Glutamatergic neuron (in vitro differentiated cells): ENCODE results near the gene ZIC5. TPM values are rescaled to one million over a fixed set of nuclear protein-coding genes. Genes with fewer than 3 reads are reported as not detected.
A peak's percentile ranks its signal among the peaks of the same experiment; 100 is the strongest.

ENCODE experiments used
- DNase-seq: peaks from one replicate; pipeline ENCODE4 v3.0.0; 2022
- H3K27ac Mint-ChIP-seq: one replicate; pipeline ENCODE4 v1.8.0; 2020; ENCODE audit warnings: mild to moderate bottlenecking, mixed read lengths, inconsistent platforms; ENCODE audit not compliant: unreplicated experiment
- H3K27me3 Mint-ChIP-seq: one replicate; pipeline ENCODE4 v1.8.0; 2020; ENCODE audit warnings: mild to moderate bottlenecking, moderate library complexity, mixed read lengths, inconsistent platforms; ENCODE audit not compliant: unreplicated experiment
- H3K36me3 Mint-ChIP-seq: one replicate; pipeline ENCODE4 v1.8.0; 2020; ENCODE audit warnings: mild to moderate bottlenecking, mixed read lengths, inconsistent platforms; ENCODE audit not compliant: unreplicated experiment
- H3K4me1 Mint-ChIP-seq: one replicate; pipeline ENCODE4 v1.8.0; 2020; ENCODE audit warnings: mild to moderate bottlenecking, low read depth, mixed read lengths, inconsistent platforms; ENCODE audit not compliant: unreplicated experiment
- H3K4me3 Mint-ChIP-seq: one replicate; pipeline ENCODE4 v1.8.0; 2020; ENCODE audit warnings: mild to moderate bottlenecking, mixed read lengths, inconsistent platforms; ENCODE audit not compliant: unreplicated experiment
- H3K9me3 Mint-ChIP-seq: one replicate; pipeline ENCODE4 v1.8.0; 2020; ENCODE audit warnings: mild to moderate bottlenecking, moderate library complexity, mixed read lengths, inconsistent platforms; ENCODE audit not compliant: unreplicated experiment
- CTCF ChIP-seq: fragments of 200-600 bp; sonication (generic); IDR thresholded peaks from one replicate; pipeline ENCODE4 v1.5.0; 2021; ENCODE audit not compliant: partially characterized antibody, unreplicated experiment
- total RNA-seq: library from RNA; stranded (reverse); fragmentation: NEBNext Ultra II Directional; extraction: Animal tissue kit (Norgen Biotek cat#: 25700); gene quantifications from one replicate; pipeline ENCODE4 v1.2.1, GENCODE V29; 2021; ENCODE audit not compliant: unreplicated experiment

Gene ZIC5
- total RNA-seq, 1 donor from 2014 or later = 0.47 TPM

- H3K4me1 Mint-ChIP-seq = no peaks in the 10 kb centered on the region
- TF ChIP-seq CTCF = no peak
Measured at GRCh38 chr13:99977912-99978798, 6.6 kb upstream of the ZIC5 start.

GRCh38 chr13:99977334-99977911 lies 5.9 kb upstream of the ZIC5 start:
- Mint-ChIP-seq H3K4me1 (no peaks in the 10 kb centered on the region), H3K27ac (no peak overlapping the region), H3K9me3 (peaks cover 17% of the 10 kb centered on the region), H3K36me3 (no peaks in the 10 kb centered on the region), H3K27me3 (peaks cover 45% of the 10 kb centered on the region), H3K4me3 (no peak overlapping the region)
- no peak for DNase-seq
- TF ChIP-seq CTCF = no peak

More at GRCh38 chr13:99977912-99978798, 6.6 kb upstream of the ZIC5 start:
- Mint-ChIP-seq H3K9me3 (peaks cover 11% of the 10 kb centered on the region), H3K27ac (no peak overlapping the region), H3K36me3 (no peaks in the 10 kb centered on the region), H3K4me3 (peak overlapping the region; percentile 5), H3K27me3 (peaks cover 45% of the 10 kb centered on the region)
- DNase-seq = no peak

- Mint-ChIP-seq H3K27ac (no peak overlapping the region), H3K36me3 (no peaks in the 10 kb centered on the region), H3K27me3 (peaks cover 51% of the 10 kb centered on the region), H3K4me3 (no peak overlapping the region), H3K4me1 (no peaks in the 10 kb centered on the region), H3K9me3 (peaks cover 22% of the 10 kb centered on the region)
- no peak for DNase-seq
- TF ChIP-seq CTCF = no peak
Measured at GRCh38 chr13:99976575-99976974, 5.0 kb upstream of the ZIC5 start.

- Mint-ChIP-seq H3K9me3 (peaks cover 22% of the 10 kb centered on the region), H3K4me1 (no peaks in the 10 kb centered on the region), H3K27me3 (peaks cover 52% of the 10 kb centered on the region), H3K36me3 (no peaks in the 10 kb centered on the region), H3K4me3 (no peak overlapping the region), H3K27ac (no peak overlapping the region)
- TF ChIP-seq CTCF = no peak
- no peak for DNase-seq
Measured at GRCh38 chr13:99975626-99976025, 4.1 kb upstream of the ZIC5 start.
